ENCODE measurements around the gene INPP5J. TPM values are rescaled to one million over a fixed set of nuclear protein-coding genes. Genes with fewer than 3 reads are reported as not detected.
A peak's percentile ranks its signal among the peaks of the same experiment; 100 is the strongest.
"Not testable (repeated sequence)": the region's sequence is repeated elsewhere in the genome, so short reads cannot be mapped to it uniquely, and the experiment has no call there.

INPP5J gene
- total RNA-seq, 1 experiment from 2014 or later = 4.2 TPM

DNA sequence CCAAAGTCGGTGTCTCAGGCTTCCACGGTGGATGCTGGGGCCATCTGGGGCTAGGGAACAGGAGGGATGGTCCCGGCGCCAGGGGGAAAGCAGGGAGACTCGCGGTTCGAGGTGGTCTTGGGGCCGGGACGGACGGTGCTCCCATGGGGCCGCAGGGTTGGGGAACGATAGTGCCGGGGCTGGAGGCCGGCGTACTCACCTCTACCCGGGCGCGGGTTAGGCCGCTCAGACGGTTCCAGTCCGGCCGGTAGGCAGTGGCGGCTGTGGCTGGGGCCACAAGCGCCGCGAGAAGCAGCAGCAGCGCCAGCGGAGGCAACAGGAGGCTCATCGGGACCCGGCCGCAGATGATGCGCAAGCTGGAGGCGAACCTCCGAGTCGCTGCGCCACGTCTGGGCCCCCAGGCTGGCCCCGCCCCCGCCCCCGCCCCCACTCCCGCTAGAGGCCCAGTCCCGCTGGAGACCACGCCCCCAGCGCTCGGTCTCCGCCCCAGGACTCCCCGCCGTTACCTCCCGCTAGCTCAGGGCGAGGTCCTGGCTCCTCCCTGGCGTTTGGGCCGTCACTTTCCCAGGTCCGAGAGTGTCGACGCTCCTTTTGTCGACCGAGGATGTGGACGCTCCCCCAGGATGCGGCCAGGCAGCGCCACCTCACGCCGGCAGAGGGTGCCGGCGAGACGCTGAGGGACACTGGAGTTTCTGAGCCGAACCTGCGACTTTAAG, 15.4 kb upstream of the INPP5J start, which contains the start of gene SELENOM:
Gene SELENOM, minus strand, starts transcription at position 391 of the 716 bp plus-strand sequence. Its CDS starts 63 bp downstream, at position 328.
- TF ChIP-seq, protein P1, sequence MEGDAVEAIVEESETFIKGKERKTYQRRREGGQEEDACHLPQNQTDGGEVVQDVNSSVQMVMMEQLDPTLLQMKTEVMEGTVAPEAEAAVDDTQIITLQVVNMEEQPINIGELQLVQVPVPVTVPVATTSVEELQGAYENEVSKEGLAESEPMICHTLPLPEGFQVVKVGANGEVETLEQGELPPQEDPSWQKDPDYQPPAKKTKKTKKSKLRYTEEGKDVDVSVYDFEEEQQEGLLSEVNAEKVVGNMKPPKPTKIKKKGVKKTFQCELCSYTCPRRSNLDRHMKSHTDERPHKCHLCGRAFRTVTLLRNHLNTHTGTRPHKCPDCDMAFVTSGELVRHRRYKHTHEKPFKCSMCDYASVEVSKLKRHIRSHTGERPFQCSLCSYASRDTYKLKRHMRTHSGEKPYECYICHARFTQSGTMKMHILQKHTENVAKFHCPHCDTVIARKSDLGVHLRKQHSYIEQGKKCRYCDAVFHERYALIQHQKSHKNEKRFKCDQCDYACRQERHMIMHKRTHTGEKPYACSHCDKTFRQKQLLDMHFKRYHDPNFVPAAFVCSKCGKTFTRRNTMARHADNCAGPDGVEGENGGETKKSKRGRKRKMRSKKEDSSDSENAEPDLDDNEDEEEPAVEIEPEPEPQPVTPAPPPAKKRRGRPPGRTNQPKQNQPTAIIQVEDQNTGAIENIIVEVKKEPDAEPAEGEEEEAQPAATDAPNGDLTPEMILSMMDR (IDR thresholded peaks at IDR 0.05; ENCODE audit: unreplicated experiment) = peak; percentile 80
- H3K4me1 Mint-ChIP-seq (ENCODE audit: low read depth, unreplicated experiment) = no peaks in the 10 kb centered on the region
- H3K9me3 Mint-ChIP-seq (ENCODE audit: low read depth, unreplicated experiment) = no peaks in the 10 kb centered on the region
- peaks cover 18% of the 10 kb centered on the region for H3K36me3 Mint-ChIP-seq (ENCODE audit: insufficient read depth, unreplicated experiment)
- H3K4me3 Mint-ChIP-seq (ENCODE audit: low read depth, unreplicated experiment) = peak within 1 kb of the TSS; percentile 66
- no peaks in the 10 kb centered on the region for H3K27me3 Mint-ChIP-seq (ENCODE audit: unreplicated experiment)
- CTCF ChIA-PET = interaction anchor here (0.6 to 2.7 kb wide), 15 partner anchors 12 to 206 kb away, joined by 3 to 12 read pairs (median 4); partner anchors contain the start of genes RNF185 and SMTN
- H3K27ac Mint-ChIP-seq (ENCODE audit: unreplicated experiment) = peak within 1 kb of the TSS; percentile 71
- intact Hi-C loops (cut with micrococcal nuclease; ENCODE audit: unreplicated experiment) = loop anchor here (1.0 kb wide), 1 partner anchor 42 kb away; no protein-coding TSS in a partner anchor
- BruUV-seq (replicated peaks) = no TSS peak
- peak; percentile 90 for DNase-seq

DNA sequence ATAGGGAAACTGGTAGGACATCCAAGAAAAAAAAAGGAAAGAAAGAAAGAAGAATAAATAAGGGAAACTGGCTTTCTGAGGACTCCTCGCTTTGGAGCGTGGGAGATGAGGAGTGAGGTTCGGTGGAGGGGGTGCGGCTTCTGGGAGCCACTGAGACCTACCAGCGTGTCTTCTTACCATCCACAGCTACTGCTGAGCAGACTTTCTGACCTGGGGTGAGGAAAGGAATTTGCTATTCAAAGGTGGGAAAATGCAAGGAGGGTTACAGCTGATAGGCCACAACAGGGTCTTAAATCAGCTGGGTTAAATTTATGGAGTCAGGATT, 14.9 kb upstream of the INPP5J start:
- Mint-ChIP-seq H3K9me3 (ENCODE audit: low read depth, unreplicated experiment) (no peaks in the 10 kb centered on the region), H3K4me1 (ENCODE audit: low read depth, unreplicated experiment) (no peaks in the 10 kb centered on the region), H3K4me3 (ENCODE audit: low read depth, unreplicated experiment) (peak overlapping the region; percentile 66), H3K27me3 (ENCODE audit: unreplicated experiment) (no peaks in the 10 kb centered on the region), H3K27ac (ENCODE audit: unreplicated experiment) (peak overlapping the region; percentile 22), H3K36me3 (ENCODE audit: insufficient read depth, unreplicated experiment) (peaks cover 18% of the 10 kb centered on the region)
- intact Hi-C loops (cut with micrococcal nuclease; ENCODE audit: unreplicated experiment) = loop anchor here (1.0 kb wide), 1 partner anchor 41 kb away; no protein-coding TSS in a partner anchor
- DNase-seq = no peak
- BruUV-seq (replicated peaks) = no TSS peak
- TF ChIP-seq, protein P1 (IDR thresholded peaks at IDR 0.05; ENCODE audit: unreplicated experiment) = no peak
- CTCF ChIA-PET = interaction anchor here (0.7 to 2.7 kb wide), 13 partner anchors 12 to 206 kb away, joined by 3 to 12 read pairs (median 4); partner anchors contain the start of genes INPP5J and SMTN

DNA sequence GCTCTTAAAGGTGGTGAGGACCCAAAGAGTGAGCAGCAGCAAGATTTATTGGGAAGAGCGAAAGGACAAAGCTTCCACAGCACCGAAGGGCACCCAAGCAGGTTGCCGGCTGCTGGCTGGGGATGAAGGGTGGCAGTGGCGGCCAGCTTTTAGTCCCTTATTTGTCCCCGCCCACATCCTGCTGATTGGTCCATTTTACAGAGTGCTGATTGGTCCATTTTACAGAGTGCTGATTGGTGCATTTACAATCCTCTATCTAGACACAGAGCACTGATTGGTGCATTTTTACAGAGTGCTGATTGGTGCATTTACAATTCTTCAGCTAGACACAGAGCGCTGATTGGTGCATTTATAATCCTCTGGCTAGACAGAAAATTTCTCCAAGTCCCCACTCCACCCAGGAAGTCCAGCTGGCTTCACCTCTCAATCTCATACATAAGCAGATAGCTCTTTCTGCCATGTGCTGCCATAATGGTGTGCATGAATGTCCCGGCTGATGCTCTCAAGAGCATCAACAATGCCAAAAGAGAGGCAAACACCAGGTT, 10.1 kb upstream of the INPP5J start:
- H3K4me3 Mint-ChIP-seq (ENCODE audit: low read depth, unreplicated experiment); intact Hi-C loops (cut with micrococcal nuclease; ENCODE audit: unreplicated experiment); H3K9me3 Mint-ChIP-seq (ENCODE audit: low read depth, unreplicated experiment); H3K36me3 Mint-ChIP-seq (ENCODE audit: insufficient read depth, unreplicated experiment); H3K27ac Mint-ChIP-seq (ENCODE audit: unreplicated experiment); DNase-seq; BruUV-seq (replicated peaks); H3K4me1 Mint-ChIP-seq (ENCODE audit: low read depth, unreplicated experiment); H3K27me3 Mint-ChIP-seq (ENCODE audit: unreplicated experiment): not testable (repeated sequence)
- CTCF ChIA-PET = interaction anchor here (0.7 kb wide), 1 partner anchor 27 kb away, joined by 3 read pairs; no protein-coding TSS in a partner anchor

DNA sequence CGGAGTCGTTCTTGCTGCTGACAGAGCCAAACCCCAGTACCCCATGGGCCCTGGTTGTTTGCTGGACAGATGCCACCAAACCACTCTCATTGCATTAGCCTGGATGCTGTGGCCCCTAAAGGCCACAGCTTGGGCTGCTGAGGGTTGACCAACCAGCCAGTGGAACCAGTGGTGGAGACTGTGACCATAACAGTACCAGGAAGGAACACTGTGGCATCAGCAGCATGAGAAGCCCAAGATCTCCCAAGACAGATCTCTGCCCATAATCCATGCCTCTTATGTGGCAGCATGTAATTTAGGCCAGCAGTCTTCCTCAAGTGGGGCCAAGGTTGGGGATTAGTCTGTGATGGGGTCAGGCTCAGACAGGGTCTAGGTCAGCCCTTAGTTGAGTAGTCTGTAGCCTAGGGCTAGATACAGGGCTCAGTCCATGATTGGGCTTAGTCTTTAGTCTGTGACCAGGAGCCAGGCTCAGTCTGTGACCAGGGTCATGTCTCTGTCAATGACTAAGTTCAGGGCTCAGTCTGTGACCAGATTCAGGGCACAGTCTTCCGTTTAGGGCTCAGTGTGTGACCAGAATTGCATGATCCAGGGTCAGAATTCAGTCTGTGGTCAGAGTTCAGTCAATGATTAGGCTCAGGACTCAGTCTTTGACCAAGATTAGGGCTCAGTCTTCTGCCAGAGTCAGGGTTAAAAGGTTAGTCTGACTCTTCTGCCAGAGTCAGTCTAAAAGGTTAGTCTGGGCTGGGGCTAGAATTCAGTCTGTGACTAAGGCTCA, 4.5 kb upstream of the INPP5J start:
- no peak for DNase-seq
- no peak overlapping the region for H3K4me3 Mint-ChIP-seq (ENCODE audit: low read depth, unreplicated experiment)
- CTCF ChIA-PET = interaction anchor here (1.0 kb wide), 1 partner anchor 11 kb away, joined by 4 read pairs; the partner anchor contains the start of gene SELENOM
- TF ChIP-seq, protein P1 (IDR thresholded peaks at IDR 0.05; ENCODE audit: unreplicated experiment) = no peak
- H3K27ac Mint-ChIP-seq (ENCODE audit: unreplicated experiment) = no peak overlapping the region
- peaks cover 17% of the 10 kb centered on the region for H3K27me3 Mint-ChIP-seq (ENCODE audit: unreplicated experiment)
- no peaks in the 10 kb centered on the region for H3K9me3 Mint-ChIP-seq (ENCODE audit: low read depth, unreplicated experiment)
- peaks cover 3% of the 10 kb centered on the region for H3K4me1 Mint-ChIP-seq (ENCODE audit: low read depth, unreplicated experiment)
- peaks cover 7% of the 10 kb centered on the region for H3K36me3 Mint-ChIP-seq (ENCODE audit: insufficient read depth, unreplicated experiment)
- BruUV-seq (replicated peaks) = no TSS peak
- intact Hi-C loops (cut with micrococcal nuclease; ENCODE audit: unreplicated experiment) = no loop called here

Measured in Calu3 (cell line).